Neural cell (in vitro differentiated cells): ENCODE data around the gene SLC44A5. TPM values are rescaled to one million over a fixed set of nuclear protein-coding genes. Genes with fewer than 3 reads are reported as not detected.

Experiments used
- H2AFZ ChIP-seq: fragments of 200-600, 300-800 bp; sonication (generic), shearing (Covaris generic); 2 replicates; pipeline ENCODE4 v1.6.0; 2014; ENCODE audit warnings: low read depth, mild to moderate bottlenecking, antibody characterized with exemption, low read length, moderate library complexity
- H3F3A ChIP-seq: fragments of 200-600 bp; shearing (Covaris generic); 2 replicates; pipeline ENCODE4 v1.6.1; 2016; ENCODE audit warnings: mild to moderate bottlenecking, moderate library complexity, mixed read lengths, antibody characterized with exemption, low read length; ENCODE audit not compliant: insufficient read depth, poor library complexity, severe bottlenecking
- H3K27ac ChIP-seq: fragments of 200-600, 300-800 bp; sonication (generic), shearing (Covaris generic); 2 replicates; pipeline ENCODE4 v1.5.1; 2014; ENCODE audit warnings: mild to moderate bottlenecking, low read length, moderate library complexity
- H3K27me3 ChIP-seq: fragments of 300-800, 200-600 bp; sonication (generic), shearing (Covaris generic); 2 replicates; pipeline ENCODE4 v1.6.0; 2014; ENCODE audit warnings: mild to moderate bottlenecking, low read depth, low read length, moderate library complexity; ENCODE audit not compliant: insufficient read depth
- H3K36me3 ChIP-seq: fragments of 300-800, 200-600 bp; sonication (generic), shearing (Covaris generic); 2 replicates; pipeline ENCODE4 v1.5.1; 2014; ENCODE audit warnings: mild to moderate bottlenecking, antibody characterized with exemption, low read length, moderate library complexity; ENCODE audit not compliant: insufficient read depth
- H3K4me2 ChIP-seq: fragments of 300-800, 200-600 bp; sonication (generic), shearing (Covaris generic); 2 replicates; pipeline ENCODE4 v1.6.0; 2014; ENCODE audit warnings: mild to moderate bottlenecking, low read length
- H3K4me3 ChIP-seq: fragments of 300-800, 200-600 bp; sonication (generic), shearing (Covaris generic); 2 replicates; pipeline ENCODE4 v1.5.1; 2014; ENCODE audit warnings: mild to moderate bottlenecking, low read length, moderate library complexity
- H3K79me2 ChIP-seq: fragments of 200-600 bp; shearing (Covaris generic); replicated peaks from 2 replicates; pipeline ENCODE4 v1.6.0; 2014; ENCODE audit warnings: mild to moderate bottlenecking, low read length, moderate library complexity; ENCODE audit not compliant: insufficient read depth
- H3K9ac ChIP-seq: fragments of 300-800, 200-600 bp; sonication (generic), shearing (Covaris generic); 2 replicates; pipeline ENCODE4 v1.6.1; 2016; ENCODE audit warnings: mild to moderate bottlenecking, low read length, mixed read lengths
- H3K9me2 ChIP-seq: fragments of 200-600 bp; shearing (Covaris generic); 2 replicates; pipeline ENCODE4 v1.6.1; 2016; ENCODE audit warnings: mild to moderate bottlenecking, low read length, mixed read lengths; ENCODE audit not compliant: insufficient read depth
- H3K9me3 ChIP-seq: fragments of 200-600, 300-800 bp; sonication (generic), shearing (Covaris generic); 2 replicates; pipeline ENCODE4 v1.6.1; 2016; ENCODE audit warnings: mild to moderate bottlenecking, mixed run types, low read length, moderate library complexity, mixed read lengths
- H4K20me1 ChIP-seq: fragments of 200-600 bp; shearing (Covaris generic); 2 replicates; pipeline ENCODE4 v1.6.1; 2016; ENCODE audit warnings: mild to moderate bottlenecking, mixed run types; ENCODE audit not compliant: insufficient read depth
- CTCF ChIP-seq: fragments of 450-650 bp; IDR thresholded peaks from 2 replicates; pipeline ENCODE4 v1.5.1; 2014; ENCODE audit warnings: antibody characterized with exemption, mild to moderate bottlenecking, moderate library complexity; ENCODE audit not compliant: poor library complexity, severe bottlenecking
- EP300 ChIP-seq: fragments of 450-650 bp; conservative IDR thresholded peaks from 2 replicates; pipeline ENCODE4 v1.6.1; 2014; ENCODE audit warnings: antibody characterized with exemption, mild to moderate bottlenecking, moderate library complexity; ENCODE audit not compliant: poor library complexity, severe bottlenecking
- EZH2 ChIP-seq: fragments of 200-600, 300-800 bp; shearing (Covaris generic), sonication (generic); IDR thresholded peaks from 2 replicates; pipeline ENCODE4 v1.6.1; 2014; ENCODE audit warnings: antibody characterized with exemption, low read length, borderline replicate concordance, mild to moderate bottlenecking; ENCODE audit not compliant: insufficient read depth, poor library complexity, severe bottlenecking
- MXI1 ChIP-seq: fragments of 450-650 bp; conservative IDR thresholded peaks from 2 replicates; pipeline ENCODE4 v1.6.1; 2014; ENCODE audit warnings: antibody characterized with exemption, mild to moderate bottlenecking; ENCODE audit not compliant: poor library complexity, severe bottlenecking
- POLR2AphosphoS5 ChIP-seq: IDR thresholded peaks from 2 replicates; pipeline ENCODE4 v1.6.1; 2012
- RAD21 ChIP-seq: fragments of 450-650 bp; conservative IDR thresholded peaks from 2 replicates; pipeline ENCODE4 v1.6.1; 2014; ENCODE audit warnings: antibody characterized with exemption, mild to moderate bottlenecking, moderate library complexity
- SMC3 ChIP-seq: fragments of 450-650 bp; conservative IDR thresholded peaks from 2 replicates; pipeline ENCODE4 v1.6.1; 2014; ENCODE audit warnings: antibody characterized with exemption, mild to moderate bottlenecking, moderate library complexity; ENCODE audit not compliant: poor library complexity
- TAF1 ChIP-seq: IDR thresholded peaks from 2 replicates; pipeline ENCODE4 v1.6.1; 2012; ENCODE audit warnings: low read depth
- polyA plus RNA-seq: library from polyadenylated mRNA; depleted of rRNA; stranded (reverse); fragments of >200 nt; gene quantifications from 2 replicates; pipeline ENCODE4 v1.2.3, GENCODE V29; 2014
- TF ChIP-seq, protein P1 (sequence below): IDR thresholded peaks from 2 replicates; pipeline ENCODE4 v1.6.1; 2012; ENCODE audit warnings: borderline replicate concordance

The SLC44A5 gene
- polyA plus RNA-seq, 1 donor from 2014 or later = 53.0 TPM

DNA sequence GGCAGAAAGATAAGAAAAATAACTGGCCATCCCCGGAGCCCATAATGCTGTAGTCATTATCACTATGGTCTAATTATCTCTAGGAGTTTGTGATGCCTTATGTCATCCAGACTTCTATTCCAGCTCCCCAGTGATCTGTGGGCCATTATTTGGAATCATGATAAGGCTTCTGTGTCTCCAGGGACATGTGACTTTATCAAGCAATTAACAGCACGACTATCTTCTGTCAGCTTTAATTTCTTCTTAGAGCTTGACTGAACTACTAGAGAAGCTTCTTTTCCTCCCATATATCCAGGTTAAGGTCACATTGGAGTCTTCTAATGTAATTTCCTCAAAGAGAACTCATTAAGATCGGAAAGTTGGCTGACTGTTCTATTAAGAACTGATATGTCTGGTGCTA, 376.4 kb downstream of the SLC44A5 start:
- H3K4me2 ChIP-seq = no peak overlapping the region
- no peak overlapping the region for H3K4me3 ChIP-seq
- no peak overlapping the region for H2AFZ ChIP-seq
- no peak overlapping the region for H3K27ac ChIP-seq
- no peaks in the 10 kb centered on the region for H3K27me3 ChIP-seq
- no peaks in the 10 kb centered on the region for H3K36me3 ChIP-seq
- no peaks in the 10 kb centered on the region for H3K79me2 ChIP-seq
- no peaks in the 10 kb centered on the region for H3K9me3 ChIP-seq
- H3K9me2 ChIP-seq = no peaks in the 10 kb centered on the region
- TF ChIP-seq CTCF (no peak), EZH2 (no peak), POLR2AphosphoS5 (no peak), TAF1 (no peak), SMC3 (no peak), RAD21 (no peak), MXI1 (no peak), EP300 (no peak)
- TF ChIP-seq, protein P1, sequence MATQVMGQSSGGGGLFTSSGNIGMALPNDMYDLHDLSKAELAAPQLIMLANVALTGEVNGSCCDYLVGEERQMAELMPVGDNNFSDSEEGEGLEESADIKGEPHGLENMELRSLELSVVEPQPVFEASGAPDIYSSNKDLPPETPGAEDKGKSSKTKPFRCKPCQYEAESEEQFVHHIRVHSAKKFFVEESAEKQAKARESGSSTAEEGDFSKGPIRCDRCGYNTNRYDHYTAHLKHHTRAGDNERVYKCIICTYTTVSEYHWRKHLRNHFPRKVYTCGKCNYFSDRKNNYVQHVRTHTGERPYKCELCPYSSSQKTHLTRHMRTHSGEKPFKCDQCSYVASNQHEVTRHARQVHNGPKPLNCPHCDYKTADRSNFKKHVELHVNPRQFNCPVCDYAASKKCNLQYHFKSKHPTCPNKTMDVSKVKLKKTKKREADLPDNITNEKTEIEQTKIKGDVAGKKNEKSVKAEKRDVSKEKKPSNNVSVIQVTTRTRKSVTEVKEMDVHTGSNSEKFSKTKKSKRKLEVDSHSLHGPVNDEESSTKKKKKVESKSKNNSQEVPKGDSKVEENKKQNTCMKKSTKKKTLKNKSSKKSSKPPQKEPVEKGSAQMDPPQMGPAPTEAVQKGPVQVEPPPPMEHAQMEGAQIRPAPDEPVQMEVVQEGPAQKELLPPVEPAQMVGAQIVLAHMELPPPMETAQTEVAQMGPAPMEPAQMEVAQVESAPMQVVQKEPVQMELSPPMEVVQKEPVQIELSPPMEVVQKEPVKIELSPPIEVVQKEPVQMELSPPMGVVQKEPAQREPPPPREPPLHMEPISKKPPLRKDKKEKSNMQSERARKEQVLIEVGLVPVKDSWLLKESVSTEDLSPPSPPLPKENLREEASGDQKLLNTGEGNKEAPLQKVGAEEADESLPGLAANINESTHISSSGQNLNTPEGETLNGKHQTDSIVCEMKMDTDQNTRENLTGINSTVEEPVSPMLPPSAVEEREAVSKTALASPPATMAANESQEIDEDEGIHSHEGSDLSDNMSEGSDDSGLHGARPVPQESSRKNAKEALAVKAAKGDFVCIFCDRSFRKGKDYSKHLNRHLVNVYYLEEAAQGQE = no peak
- H3F3A ChIP-seq = no peaks in the 10 kb centered on the region
- H4K20me1 ChIP-seq = no peaks in the 10 kb centered on the region
- no peak overlapping the region for H3K9ac ChIP-seq

- H3K9me3 ChIP-seq = no peaks in the 10 kb centered on the region
- H3K27ac ChIP-seq = no peak overlapping the region
- no peaks in the 10 kb centered on the region for H3K79me2 ChIP-seq
- TF ChIP-seq CTCF = peak; percentile 78
- TF ChIP-seq POLR2AphosphoS5 = no peak
- TF ChIP-seq MXI1 = peak; percentile 22
- no peak for TF ChIP-seq TAF1
- peak; percentile 80 for TF ChIP-seq SMC3
- TF ChIP-seq, protein P1 = no peak
- no peak for TF ChIP-seq EZH2
- TF ChIP-seq EP300 = no peak
- peak; percentile 81 for TF ChIP-seq RAD21
- no peaks in the 10 kb centered on the region for H3K9me2 ChIP-seq
- H3K9ac ChIP-seq = no peak overlapping the region
- H3K36me3 ChIP-seq = no peaks in the 10 kb centered on the region
- H2AFZ ChIP-seq = no peak overlapping the region
- H4K20me1 ChIP-seq = no peaks in the 10 kb centered on the region
- H3F3A ChIP-seq = no peaks in the 10 kb centered on the region
- H3K4me3 ChIP-seq = no peak overlapping the region
- H3K4me2 ChIP-seq = no peak overlapping the region
- no peaks in the 10 kb centered on the region for H3K27me3 ChIP-seq
Measured at GRCh38 chr1:75233302-75233929, 377.5 kb downstream of the SLC44A5 start.
